GM23338 (cell line): ENCODE measurements around the gene OSTC. TPM values are rescaled to one million over a fixed set of nuclear protein-coding genes. Genes with fewer than 3 reads are reported as not detected.

Source experiments
- ATAC-seq: fragments of 200-7000 bp; cut with Tn5 transposase; 3 replicates; pipeline ENCODE4 v1.9.1; 2020
- DNase-seq: peaks from one replicate; pipeline ENCODE4 v3.0.0-alpha.2; 2015; ENCODE audit warnings: low spot score
- H2AFZ ChIP-seq: fragments of 200-600 bp; sonication (generic); 2 replicates; pipeline ENCODE4 v1.8.0; 2016; ENCODE audit warnings: antibody characterized with exemption, mild to moderate bottlenecking, moderate library complexity
- H3F3A ChIP-seq: fragments of 200-600 bp; sonication (generic); replicated peaks from 2 replicates; pipeline ENCODE4 v1.8.0; 2017; ENCODE audit warnings: antibody characterized with exemption, mixed run types, low read depth
- H3K27ac ChIP-seq: fragments of 200-600 bp; sonication (generic); 2 replicates; pipeline ENCODE4 v1.6.1; 2016; ENCODE audit warnings: low read depth
- H3K27me3 ChIP-seq: fragments of 200-600 bp; sonication (generic); 2 replicates; pipeline ENCODE4 v1.8.0; 2016; ENCODE audit warnings: mild to moderate bottlenecking, mixed run types, moderate library complexity; ENCODE audit not compliant: insufficient read depth
- H3K36me3 ChIP-seq: fragments of 200-600 bp; sonication (generic); 2 replicates; pipeline ENCODE4 v1.8.0; 2016; ENCODE audit warnings: mild to moderate bottlenecking; ENCODE audit not compliant: insufficient read depth
- H3K4me1 ChIP-seq: fragments of 200-600 bp; sonication (generic); 2 replicates; pipeline ENCODE4 v1.8.0; 2016; ENCODE audit warnings: mild to moderate bottlenecking, moderate library complexity; ENCODE audit not compliant: insufficient read depth
- H3K4me2 ChIP-seq: fragments of 200-600 bp; sonication (generic); 2 replicates; pipeline ENCODE4 v1.7.1; 2017; ENCODE audit warnings: mixed run types
- H3K4me3 ChIP-seq: fragments of 200-600 bp; sonication (generic); 2 replicates; pipeline ENCODE4 v1.6.1; 2016; ENCODE audit warnings: mixed run types
- H3K79me2 ChIP-seq: fragments of 200-600 bp; sonication (generic); replicated peaks from 2 replicates; pipeline ENCODE4 v1.8.0; 2017; ENCODE audit warnings: mild to moderate bottlenecking; ENCODE audit not compliant: insufficient read depth
- H3K9me2 ChIP-seq: fragments of 200-600 bp; sonication (generic); 2 replicates; pipeline ENCODE4 v1.8.0; 2017; ENCODE audit not compliant: insufficient read depth
- H4K20me1 ChIP-seq: fragments of 200-600 bp; sonication (generic); replicated peaks from 2 replicates; pipeline ENCODE4 v1.8.0; 2017; ENCODE audit warnings: mild to moderate bottlenecking; ENCODE audit not compliant: insufficient read depth
- H3K27ac Mint-ChIP-seq: 2 replicates; pipeline ENCODE4 v1.8.0; 2020; ENCODE audit warnings: inconsistent platforms, mild to moderate bottlenecking, moderate library complexity, mixed read lengths
- H3K27me3 Mint-ChIP-seq: 3 replicates; pipeline ENCODE4 v1.8.0; 2022; ENCODE audit warnings: low read depth, mild to moderate bottlenecking, moderate library complexity, mixed read lengths, inconsistent platforms; ENCODE audit not compliant: insufficient read depth, poor library complexity
- H3K36me3 Mint-ChIP-seq: 3 replicates; pipeline ENCODE4 v1.8.0; 2021; ENCODE audit warnings: low read depth, mild to moderate bottlenecking, inconsistent platforms, moderate library complexity, mixed read lengths
- H3K4me1 Mint-ChIP-seq: 3 replicates; pipeline ENCODE4 v1.8.0; 2020; ENCODE audit warnings: mild to moderate bottlenecking, inconsistent platforms, mixed read lengths
- H3K4me3 Mint-ChIP-seq: 3 replicates; pipeline ENCODE4 v1.8.0; 2021; ENCODE audit warnings: moderate library complexity, mild to moderate bottlenecking, inconsistent platforms, mixed read lengths
- H3K9me3 Mint-ChIP-seq: 3 replicates; pipeline ENCODE4 v1.8.0; 2020; ENCODE audit warnings: moderate library complexity, mild to moderate bottlenecking, inconsistent platforms, mixed read lengths
- CREB1 ChIP-seq: fragments of 250-450 bp; sonication (Bioruptor Pico); IDR thresholded peaks from 2 replicates; pipeline ENCODE4 v1.5.0; 2020; ENCODE audit warnings: low read depth, mild to moderate bottlenecking, moderate library complexity
- CTCF ChIP-seq, 2 experiments: fragments of 200-600 bp in 1 of 2; sonication (generic) in 1 of 2; conservative IDR thresholded peaks; 2 replicates each; pipeline versions ENCODE4 v1.5.1 to v1.6.1; 2016 to 2017; ENCODE audit warnings: antibody characterized with exemption in 2 of 2, low read depth in 2 of 2, mild to moderate bottlenecking in 2 of 2, moderate library complexity in 1 of 2
- ETS1 ChIP-seq: IDR thresholded peaks from 2 replicates; pipeline ENCODE4 v1.6.1; 2016; ENCODE audit warnings: antibody characterized with exemption
- EZH2 ChIP-seq: fragments of 200-600 bp; sonication (generic); IDR thresholded peaks from one replicate; pipeline ENCODE4 v1.8.0; 2017; ENCODE audit warnings: antibody characterized with exemption, mild to moderate bottlenecking, low read depth; ENCODE audit not compliant: unreplicated experiment
- EZH2phosphoT487 ChIP-seq: fragments of 200-600 bp; sonication (generic); IDR thresholded peaks from one replicate; pipeline ENCODE4 v1.8.1; 2018; ENCODE audit warnings: antibody characterized with exemption; ENCODE audit not compliant: unreplicated experiment
- JUNB ChIP-seq: IDR thresholded peaks from one replicate; pipeline ENCODE4 v1.6.1; 2016; ENCODE audit warnings: antibody characterized with exemption; ENCODE audit not compliant: unreplicated experiment
- NANOG ChIP-seq: IDR thresholded peaks from 2 replicates; pipeline ENCODE4 v1.6.1; 2016; ENCODE audit warnings: antibody characterized with exemption, borderline replicate concordance
- POLR2AphosphoS5 ChIP-seq: IDR thresholded peaks from 2 replicates; pipeline ENCODE4 v1.6.1; 2016; ENCODE audit warnings: antibody characterized with exemption, low read depth
- REST ChIP-seq: IDR thresholded peaks from one replicate; pipeline ENCODE4 v1.6.1; 2018; ENCODE audit warnings: antibody characterized with exemption; ENCODE audit not compliant: unreplicated experiment
- STAT1 ChIP-seq: IDR thresholded peaks from one replicate; pipeline ENCODE4 v1.6.1; 2016; ENCODE audit warnings: antibody characterized with exemption; ENCODE audit not compliant: unreplicated experiment
- ZNF114 ChIP-seq: fragments of 250-450 bp; sonication (Bioruptor Pico); IDR thresholded peaks from 2 replicates; pipeline ENCODE4 v1.5.0; 2020; ENCODE audit warnings: mild to moderate bottlenecking, moderate library complexity
- ZNF331 ChIP-seq: fragments of 250-450 bp; sonication (Bioruptor Pico); IDR thresholded peaks from 2 replicates; pipeline ENCODE4 v1.5.0; 2020; ENCODE audit warnings: low read depth, mild to moderate bottlenecking, moderate library complexity
- polyA plus RNA-seq: library from polyadenylated mRNA; unstranded; fragments of >200 nt; fragmentation: Nextera tagmentation; extraction: Ambion mirVana; gene quantifications from 2 replicates; pipeline ENCODE4 v1.2.1, GENCODE V29; 2016
- total RNA-seq: library from RNA; depleted of rRNA; stranded (reverse); fragments of >200 nt; shearing (Covaris generic); gene quantifications from 2 replicates; pipeline ENCODE4 v1.2.3, GENCODE V29; 2014
- TF ChIP-seq, protein P1 (sequence below): fragments of 250-450 bp; sonication (Bioruptor Pico); IDR thresholded peaks from 2 replicates; pipeline ENCODE4 v1.5.0; 2020; ENCODE audit warnings: mild to moderate bottlenecking, moderate library complexity

OSTC gene
- total and polyA plus RNA-seq, 2 experiments from 2014 or later: 142 to 311 TPM

DNA sequence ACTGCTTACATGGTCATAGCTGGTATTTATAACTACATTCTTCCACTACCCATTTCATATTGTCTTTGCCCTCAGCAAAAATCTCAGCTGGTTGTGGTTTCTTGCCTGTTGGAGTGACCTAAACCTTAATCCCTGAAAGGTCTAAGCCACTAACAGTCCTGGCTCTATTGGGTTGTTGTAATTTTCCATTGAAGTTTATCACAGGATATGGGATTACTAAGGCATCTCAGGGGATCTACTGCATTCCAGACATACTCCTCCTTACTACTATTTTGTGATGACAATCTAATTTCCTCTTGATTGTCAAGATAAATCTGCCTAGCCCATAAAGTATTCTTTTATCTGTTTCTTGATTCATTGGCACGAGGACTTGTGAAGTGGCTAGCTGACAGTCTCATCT is 6.2 kb upstream of the OSTC start:
- no peaks in the 10 kb centered on the region for H3K4me1 ChIP-seq
- no peaks in the 10 kb centered on the region for H4K20me1 ChIP-seq
- no peaks in the 10 kb centered on the region for H3K27me3 Mint-ChIP-seq
- no peak overlapping the region for H3K27ac ChIP-seq
- TF ChIP-seq ZNF331: no peak
- no peak for TF ChIP-seq ETS1
- TF ChIP-seq, protein P1, sequence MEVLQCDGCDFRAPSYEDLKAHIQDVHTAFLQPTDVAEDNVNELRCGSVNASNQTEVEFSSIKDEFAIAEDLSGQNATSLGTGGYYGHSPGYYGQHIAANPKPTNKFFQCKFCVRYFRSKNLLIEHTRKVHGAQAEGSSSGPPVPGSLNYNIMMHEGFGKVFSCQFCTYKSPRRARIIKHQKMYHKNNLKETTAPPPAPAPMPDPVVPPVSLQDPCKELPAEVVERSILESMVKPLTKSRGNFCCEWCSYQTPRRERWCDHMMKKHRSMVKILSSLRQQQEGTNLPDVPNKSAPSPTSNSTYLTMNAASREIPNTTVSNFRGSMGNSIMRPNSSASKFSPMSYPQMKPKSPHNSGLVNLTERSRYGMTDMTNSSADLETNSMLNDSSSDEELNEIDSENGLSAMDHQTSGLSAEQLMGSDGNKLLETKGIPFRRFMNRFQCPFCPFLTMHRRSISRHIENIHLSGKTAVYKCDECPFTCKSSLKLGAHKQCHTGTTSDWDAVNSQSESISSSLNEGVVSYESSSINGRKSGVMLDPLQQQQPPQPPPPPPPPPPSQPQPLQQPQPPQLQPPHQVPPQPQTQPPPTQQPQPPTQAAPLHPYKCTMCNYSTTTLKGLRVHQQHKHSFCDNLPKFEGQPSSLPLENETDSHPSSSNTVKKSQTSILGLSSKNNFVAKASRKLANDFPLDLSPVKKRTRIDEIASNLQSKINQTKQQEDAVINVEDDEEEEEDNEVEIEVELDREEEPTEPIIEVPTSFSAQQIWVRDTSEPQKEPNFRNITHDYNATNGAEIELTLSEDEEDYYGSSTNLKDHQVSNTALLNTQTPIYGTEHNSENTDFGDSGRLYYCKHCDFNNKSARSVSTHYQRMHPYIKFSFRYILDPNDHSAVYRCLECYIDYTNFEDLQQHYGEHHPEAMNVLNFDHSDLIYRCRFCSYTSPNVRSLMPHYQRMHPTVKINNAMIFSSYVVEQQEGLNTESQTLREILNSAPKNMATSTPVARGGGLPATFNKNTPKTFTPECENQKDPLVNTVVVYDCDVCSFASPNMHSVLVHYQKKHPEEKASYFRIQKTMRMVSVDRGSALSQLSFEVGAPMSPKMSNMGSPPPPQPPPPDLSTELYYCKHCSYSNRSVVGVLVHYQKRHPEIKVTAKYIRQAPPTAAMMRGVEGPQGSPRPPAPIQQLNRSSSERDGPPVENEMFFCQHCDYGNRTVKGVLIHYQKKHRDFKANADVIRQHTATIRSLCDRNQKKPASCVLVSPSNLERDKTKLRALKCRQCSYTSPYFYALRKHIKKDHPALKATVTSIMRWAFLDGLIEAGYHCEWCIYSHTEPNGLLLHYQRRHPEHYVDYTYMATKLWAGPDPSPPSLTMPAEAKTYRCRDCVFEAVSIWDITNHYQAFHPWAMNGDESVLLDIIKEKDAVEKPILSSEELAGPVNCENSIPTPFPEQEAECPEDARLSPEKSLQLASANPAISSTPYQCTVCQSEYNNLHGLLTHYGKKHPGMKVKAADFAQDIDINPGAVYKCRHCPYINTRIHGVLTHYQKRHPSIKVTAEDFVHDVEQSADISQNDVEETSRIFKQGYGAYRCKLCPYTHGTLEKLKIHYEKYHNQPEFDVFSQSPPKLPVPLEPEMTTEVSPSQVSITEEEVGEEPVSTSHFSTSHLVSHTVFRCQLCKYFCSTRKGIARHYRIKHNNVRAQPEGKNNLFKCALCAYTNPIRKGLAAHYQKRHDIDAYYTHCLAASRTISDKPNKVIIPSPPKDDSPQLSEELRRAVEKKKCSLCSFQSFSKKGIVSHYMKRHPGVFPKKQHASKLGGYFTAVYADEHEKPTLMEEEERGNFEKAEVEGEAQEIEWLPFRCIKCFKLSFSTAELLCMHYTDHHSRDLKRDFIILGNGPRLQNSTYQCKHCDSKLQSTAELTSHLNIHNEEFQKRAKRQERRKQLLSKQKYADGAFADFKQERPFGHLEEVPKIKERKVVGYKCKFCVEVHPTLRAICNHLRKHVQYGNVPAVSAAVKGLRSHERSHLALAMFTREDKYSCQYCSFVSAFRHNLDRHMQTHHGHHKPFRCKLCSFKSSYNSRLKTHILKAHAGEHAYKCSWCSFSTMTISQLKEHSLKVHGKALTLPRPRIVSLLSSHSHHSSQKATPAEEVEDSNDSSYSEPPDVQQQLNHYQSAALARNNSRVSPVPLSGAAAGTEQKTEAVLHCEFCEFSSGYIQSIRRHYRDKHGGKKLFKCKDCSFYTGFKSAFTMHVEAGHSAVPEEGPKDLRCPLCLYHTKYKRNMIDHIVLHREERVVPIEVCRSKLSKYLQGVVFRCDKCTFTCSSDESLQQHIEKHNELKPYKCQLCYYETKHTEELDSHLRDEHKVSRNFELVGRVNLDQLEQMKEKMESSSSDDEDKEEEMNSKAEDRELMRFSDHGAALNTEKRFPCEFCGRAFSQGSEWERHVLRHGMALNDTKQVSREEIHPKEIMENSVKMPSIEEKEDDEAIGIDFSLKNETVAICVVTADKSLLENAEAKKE (CRISPR knock-in tag): no peak
- TF ChIP-seq NANOG: no peak
- TF ChIP-seq CREB1 (CRISPR knock-in tag): no peak
- TF ChIP-seq CTCF (conservative IDR thresholded peaks at IDR 0.05; ENCODE audit: low read depth in 2 of 2): no peak
- no peak for TF ChIP-seq EZH2
- TF ChIP-seq POLR2AphosphoS5: no peak
- TF ChIP-seq JUNB: no peak
- TF ChIP-seq ZNF114 (CRISPR knock-in tag): no peak
- TF ChIP-seq STAT1: no peak
- TF ChIP-seq EZH2phosphoT487: no peak
- no peak for TF ChIP-seq REST
- H3K36me3 ChIP-seq: no peaks in the 10 kb centered on the region
- H3K27me3 ChIP-seq: no peaks in the 10 kb centered on the region
- H3K4me3 ChIP-seq: no peak overlapping the region
- H3K4me2 ChIP-seq: no peak overlapping the region
- DNase-seq (no peak), ATAC-seq (no peak)
- no peak overlapping the region for H3K4me3 Mint-ChIP-seq
- H3F3A ChIP-seq: no peaks in the 10 kb centered on the region
- H3K9me2 ChIP-seq: no peaks in the 10 kb centered on the region
- H2AFZ ChIP-seq: no peak overlapping the region
- no peaks in the 10 kb centered on the region; the same call in 2 of the 3 replicates for H3K4me1 Mint-ChIP-seq
- H3K27ac Mint-ChIP-seq: no peak overlapping the region
- no peaks in the 10 kb centered on the region for H3K79me2 ChIP-seq
- peaks cover 5% of the 10 kb centered on the region; the same call in 1 of the 3 replicates for H3K36me3 Mint-ChIP-seq
- no peaks in the 10 kb centered on the region for H3K9me3 Mint-ChIP-seq
